ENCODE results near the gene FABP1.

DNA sequence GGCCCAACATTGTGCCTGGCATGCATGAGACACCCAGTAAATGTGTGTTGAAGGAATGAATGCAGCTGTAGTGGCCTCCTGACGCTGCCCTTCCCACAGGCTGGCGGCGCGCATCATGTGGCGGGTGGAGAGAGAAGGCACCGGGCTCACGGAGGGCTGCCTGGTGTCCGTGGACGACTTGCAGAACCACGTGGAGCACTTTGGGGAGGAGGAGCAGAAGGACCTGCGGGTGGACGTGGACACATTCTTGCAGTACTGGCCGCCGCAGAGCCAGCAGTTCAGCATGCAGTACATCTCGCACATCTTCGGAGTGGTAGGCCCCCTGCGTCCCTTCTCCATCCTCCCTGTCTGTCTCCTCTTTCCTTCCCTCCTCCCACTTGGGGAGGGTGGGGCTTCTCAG lies 40.1 kb downstream of the FABP1 start:
- no peak for TF ChIP-seq SP4 (IDR thresholded peaks at IDR 0.05; ENCODE audit: low read length)
- TF ChIP-seq, protein P1, sequence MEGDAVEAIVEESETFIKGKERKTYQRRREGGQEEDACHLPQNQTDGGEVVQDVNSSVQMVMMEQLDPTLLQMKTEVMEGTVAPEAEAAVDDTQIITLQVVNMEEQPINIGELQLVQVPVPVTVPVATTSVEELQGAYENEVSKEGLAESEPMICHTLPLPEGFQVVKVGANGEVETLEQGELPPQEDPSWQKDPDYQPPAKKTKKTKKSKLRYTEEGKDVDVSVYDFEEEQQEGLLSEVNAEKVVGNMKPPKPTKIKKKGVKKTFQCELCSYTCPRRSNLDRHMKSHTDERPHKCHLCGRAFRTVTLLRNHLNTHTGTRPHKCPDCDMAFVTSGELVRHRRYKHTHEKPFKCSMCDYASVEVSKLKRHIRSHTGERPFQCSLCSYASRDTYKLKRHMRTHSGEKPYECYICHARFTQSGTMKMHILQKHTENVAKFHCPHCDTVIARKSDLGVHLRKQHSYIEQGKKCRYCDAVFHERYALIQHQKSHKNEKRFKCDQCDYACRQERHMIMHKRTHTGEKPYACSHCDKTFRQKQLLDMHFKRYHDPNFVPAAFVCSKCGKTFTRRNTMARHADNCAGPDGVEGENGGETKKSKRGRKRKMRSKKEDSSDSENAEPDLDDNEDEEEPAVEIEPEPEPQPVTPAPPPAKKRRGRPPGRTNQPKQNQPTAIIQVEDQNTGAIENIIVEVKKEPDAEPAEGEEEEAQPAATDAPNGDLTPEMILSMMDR (IDR thresholded peaks at IDR 0.05; ENCODE audit: control extremely low read depth in 1 of 3, insufficient read depth in 1 of 3, low read depth in 1 of 3, low read length in 3 of 3) = no peak
- no peak for TF ChIP-seq MAFK (IDR thresholded peaks at IDR 0.05; ENCODE audit: low read depth, low read length)
- TF ChIP-seq TEAD4 (IDR thresholded peaks at IDR 0.05; ENCODE audit: low read depth, low read length) = no peak

All from H1 (cell line).